ENCODE data around the gene PHF19.

PHF19 gene

GRCh38 chr9:120872791-120873502 is 4.0 kb downstream of the PHF19 start:
- DNase-seq: no peak

GRCh38 chr9:120870206-120870605 is 6.8 kb downstream of the PHF19 start:
- DNase-seq: no peak

- DNase-seq: no peak
These were observed 7.3 kb downstream of the PHF19 start for GRCh38 chr9:120869726-120870125.

GRCh38 chr9:120869360-120869687 is 7.7 kb downstream of the PHF19 start:
- DNase-seq: no peak

GRCh38 chr9:120868676-120869359 is 8.2 kb downstream of the PHF19 start:
- peak; percentile 97 for DNase-seq

GRCh38 chr9:120868339-120868675 is 8.7 kb downstream of the PHF19 start:
- DNase-seq: no peak

- no peak for DNase-seq
These were observed 9.2 kb downstream of the PHF19 start for GRCh38 chr9:120867676-120868338.

GRCh38 chr9:120866651-120867050 is 10.3 kb downstream of the PHF19 start:
- no peak for DNase-seq

- DNase-seq: no peak
These were observed 11.2 kb downstream of the PHF19 start for GRCh38 chr9:120865809-120866208.

GRCh38 chr9:120865176-120865575 is 11.8 kb downstream of the PHF19 start:
- no peak for DNase-seq

GRCh38 chr9:120864719-120865118 is 12.3 kb downstream of the PHF19 start:
- no peak for DNase-seq

- DNase-seq: no peak
These were observed 13.2 kb downstream of the PHF19 start for GRCh38 chr9:120863833-120864232.

- no peak for DNase-seq
These were observed 14.5 kb downstream of the PHF19 start for GRCh38 chr9:120862452-120862851.

- DNase-seq: no peak
These were observed 15.1 kb downstream of the PHF19 start for GRCh38 chr9:120861935-120862334.

- no peak for DNase-seq
These were observed 16.9 kb downstream of the PHF19 start for GRCh38 chr9:120860083-120860482.

GRCh38 chr9:120859361-120859760 is 17.6 kb downstream of the PHF19 start:
- no peak for DNase-seq

GRCh38 chr9:120857902-120858301 is 19.1 kb downstream of the PHF19 start:
- no peak for DNase-seq

- peak; percentile 48 for DNase-seq
These were observed 19.5 kb downstream of the PHF19 start for GRCh38 chr9:120857481-120857880.

- DNase-seq: peak; percentile 45
These were observed 20.3 kb downstream of the PHF19 start for GRCh38 chr9:120856700-120857099.

- peak; percentile 47 for DNase-seq
These were observed 20.9 kb downstream of the PHF19 start for GRCh38 chr9:120855827-120856670.

- DNase-seq: no peak
These were observed 22.2 kb downstream of the PHF19 start for GRCh38 chr9:120854596-120855327.

- DNase-seq: no peak
These were observed 23.8 kb downstream of the PHF19 start for GRCh38 chr9:120853198-120853597.

Measured in activated CD8-positive, alpha-beta memory T cell treated with anti-CD3 and anti-CD28 coated beads, Interleukin-2, amount 50 U/mL, for 48 hours (primary cell).